CD14-positive monocyte (primary cell): ENCODE measurements around the gene UNC93A. TPM values are rescaled to one million over a fixed set of nuclear protein-coding genes. Genes with fewer than 3 reads are reported as not detected.
"Not testable (repeated sequence)": the region's sequence is repeated elsewhere in the genome, so short reads cannot be mapped to it uniquely, and the experiment has no call there.

Experiments
- DNase-seq, 3 donors: peaks; one replicate each; pipeline ENCODE4 v3.0.0-alpha.2; 2011 to 2022
- H2AFZ ChIP-seq: 2 replicates; pipeline ENCODE4 v1.6.0; 2012; ENCODE audit warnings: mild to moderate bottlenecking, low read depth, low read length, inconsistent platforms; ENCODE audit not compliant: insufficient read depth, poor library complexity, severe bottlenecking
- H3K27ac ChIP-seq, 2 donors: 1 replicate in 1 of 2; 2 replicates in 1 of 2; pipeline ENCODE4 v1.5.1; 2012 to 2013; ENCODE audit warnings: low read length in 2 of 2, control low read depth in 1 of 2, inconsistent platforms in 1 of 2, low read depth in 1 of 2, mild to moderate bottlenecking in 1 of 2
- H3K27me3 ChIP-seq, 2 donors: one replicate each; pipeline versions ENCODE4 v1.6.0 to v1.6.1; 2011 to 2013; ENCODE audit warnings: low read length in 2 of 2; ENCODE audit not compliant: control insufficient read depth in 2 of 2, insufficient read depth in 2 of 2
- H3K36me3 ChIP-seq, 2 donors: replicated peaks in 1 of 2; 1 replicate in 1 of 2; 2 replicates in 1 of 2; pipeline versions ENCODE4 v1.5.1 to v1.6.1; 2012 to 2013; ENCODE audit warnings: low read length in 2 of 2, control low read depth in 1 of 2, inconsistent platforms in 1 of 2, mild to moderate bottlenecking in 1 of 2; ENCODE audit not compliant: insufficient read depth in 2 of 2, control insufficient read depth in 1 of 2
- H3K4me1 ChIP-seq, 2 donors: 1 replicate in 1 of 2; 2 replicates in 1 of 2; pipeline versions ENCODE4 v1.5.1 to v1.6.1; 2012 to 2013; ENCODE audit warnings: low read length in 2 of 2, control low read depth in 1 of 2, inconsistent platforms in 1 of 2, mild to moderate bottlenecking in 1 of 2, moderate library complexity in 1 of 2; ENCODE audit not compliant: insufficient read depth in 2 of 2, control insufficient read depth in 1 of 2
- H3K4me2 ChIP-seq: replicated peaks from 2 replicates; pipeline ENCODE3; 2012; ENCODE audit warnings: low read length, moderate library complexity, mild to moderate bottlenecking; ENCODE audit not compliant: poor library complexity, severe bottlenecking; ENCODE audit errors: extremely low read depth
- H3K4me3 ChIP-seq, 3 experiments: fragments of 200-600 bp in 1 of 3; sonication (generic) in 1 of 3; replicated peaks in 1 of 3; 1 replicate in 2 of 3; 2 replicates in 1 of 3; pipeline ENCODE4 v1.5.1; 2011 to 2013; ENCODE audit warnings: low read length in 3 of 3, mild to moderate bottlenecking in 3 of 3, control low read depth in 2 of 3, low read depth in 2 of 3, inconsistent platforms in 1 of 3, moderate library complexity in 1 of 3
- H3K79me2 ChIP-seq: 2 replicates; pipeline ENCODE4 v1.6.0; 2012; ENCODE audit warnings: mild to moderate bottlenecking, control low read depth, inconsistent platforms, low read length, moderate library complexity; ENCODE audit not compliant: insufficient read depth
- H3K9ac ChIP-seq: 2 replicates; pipeline ENCODE4 v1.6.0; 2017; ENCODE audit warnings: low read length, mild to moderate bottlenecking; ENCODE audit not compliant: insufficient read depth, poor library complexity, severe bottlenecking
- H3K9me3 ChIP-seq, 2 donors: replicated peaks in 1 of 2; 1 replicate in 1 of 2; 2 replicates in 1 of 2; pipeline versions ENCODE4 v1.5.1 to v1.6.1; 2012 to 2013; ENCODE audit warnings: low read length in 2 of 2, control low read depth in 1 of 2; ENCODE audit not compliant: control insufficient read depth in 1 of 2, insufficient read depth in 1 of 2
- H4K20me1 ChIP-seq: 2 replicates; pipeline ENCODE4 v1.6.0; 2012; ENCODE audit warnings: mild to moderate bottlenecking, low read length, control low read depth, moderate library complexity; ENCODE audit not compliant: insufficient read depth
- H3K27ac Mint-ChIP-seq, 7 donors: one replicate each; pipeline ENCODE4 v1.8.0; 2020; ENCODE audit warnings: mild to moderate bottlenecking in 7 of 7, mixed read lengths in 7 of 7, moderate library complexity in 6 of 7, inconsistent platforms in 2 of 7
- H3K27me3 Mint-ChIP-seq, 3 donors: one replicate each; pipeline ENCODE4 v1.8.0; 2021 to 2022; ENCODE audit warnings: low read depth in 3 of 3, mild to moderate bottlenecking in 3 of 3, mixed read lengths in 3 of 3, moderate library complexity in 3 of 3, inconsistent platforms in 1 of 3
- H3K36me3 Mint-ChIP-seq, 2 donors: one replicate each; pipeline ENCODE4 v1.8.0; 2020; ENCODE audit warnings: mixed read lengths in 2 of 2, inconsistent platforms in 1 of 2, mild to moderate bottlenecking in 1 of 2
- H3K4me1 Mint-ChIP-seq: one replicate; pipeline ENCODE4 v1.8.0; 2020; ENCODE audit warnings: mild to moderate bottlenecking, mixed read lengths
- H3K4me3 Mint-ChIP-seq, 2 donors: one replicate each; pipeline ENCODE4 v1.8.0; 2020; ENCODE audit warnings: mild to moderate bottlenecking in 2 of 2, mixed read lengths in 2 of 2, moderate library complexity in 1 of 2
- H3K9me3 Mint-ChIP-seq, 7 donors: one replicate each; pipeline ENCODE4 v1.8.0; 2020 to 2022; ENCODE audit warnings: mixed read lengths in 7 of 7, mild to moderate bottlenecking in 6 of 7, moderate library complexity in 6 of 7, inconsistent platforms in 2 of 7
- CTCF ChIP-seq: fragments of 200-600 bp; IDR thresholded peaks from one replicate; pipeline ENCODE4 v1.8.0; 2022; ENCODE audit warnings: antibody characterized with exemption, mild to moderate bottlenecking
- WGBS: methylation state at CpG from one replicate; pipeline ENCODE4 v1.1.5; 2013; ENCODE audit warnings: missing lambda C conversion rate; ENCODE audit not compliant: insufficient coverage; 5-methylcytosine and 5-hydroxymethylcytosine counted together
- intact Hi-C, 2 donors: fragments of 100-400 bp; cut with micrococcal nuclease; formaldehyde crosslinking; loops; one replicate each; pipeline versions ENCODE4 v1.15.0 to v1.15.1; 2023
- polyA plus RNA-seq, 3 donors: library from polyadenylated mRNA; depleted of rRNA in 1 of 3; unstranded in 2 of 3; stranded (reverse) in 1 of 3; fragments of 300-500 nt in 2 of 3; fragments of >200 nt in 1 of 3; fragmentation: Illumina TruSeq in 2 of 3; gene quantifications; 1 replicate in 2 of 3; 2 replicates in 1 of 3; pipeline ENCODE4 v1.2.3, GENCODE V29; 2012 to 2021

The UNC93A gene
- polyA plus RNA-seq, 3 donors: not detected

GRCh38 chr6:167351656-167352345, 60.7 kb downstream of the UNC93A start:
- H3K4me1 ChIP-seq: peaks cover 6% of the 10 kb centered on the region in 2 donors
- H3K4me1 Mint-ChIP-seq: peaks cover 11% of the 10 kb centered on the region
- intact Hi-C loops: no loop called here
- H3K79me2 ChIP-seq: no peaks in the 10 kb centered on the region
- peaks cover 11 to 37% of the 10 kb centered on the region in 2 donors for H3K27me3 ChIP-seq
- H3K9me3 Mint-ChIP-seq: peaks cover 0 to 18% (median 9%) of the 10 kb centered on the region in 7 donors
- no peak overlapping the region for H2AFZ ChIP-seq
- H3K36me3 Mint-ChIP-seq: no peaks in the 10 kb centered on the region
- H3K9me3 ChIP-seq: peaks cover 0 to 6% of the 10 kb centered on the region in 2 donors
- H3K27ac Mint-ChIP-seq: no peak overlapping the region
- peak overlapping the region; percentile 66 to 75 for H3K4me3 Mint-ChIP-seq
- no peak overlapping the region for H3K4me3 ChIP-seq
- no peaks in the 10 kb centered on the region for H3K36me3 ChIP-seq
- no peak for DNase-seq
- H3K27me3 Mint-ChIP-seq: peaks cover 31 to 46% (median 34%) of the 10 kb centered on the region in 3 donors
- no peaks in the 10 kb centered on the region for H4K20me1 ChIP-seq
- H3K27ac ChIP-seq: no peak overlapping the region
- WGBS: 55% methylated on average over 5 of the region's 13 CpGs
- H3K9ac ChIP-seq: no peak overlapping the region
- TF ChIP-seq CTCF: no peak
- H3K4me2 ChIP-seq: peak overlapping the region; percentile 22

GRCh38 chr6:167356874-167357273, 65.8 kb downstream of the UNC93A start:
- Histone ChIP-seq H3K79me2 (no peaks in the 10 kb centered on the region), H4K20me1 (no peaks in the 10 kb centered on the region), H3K36me3 (no peaks in the 10 kb centered on the region), H2AFZ (no peak overlapping the region), H3K27ac (no peak overlapping the region), H3K9ac (no peak overlapping the region), H3K9me3 (peaks cover 0 to 6% of the 10 kb centered on the region in 2 donors), H3K4me1 (no peaks in the 10 kb centered on the region), H3K27me3 (peaks cover under 1 to 4% of the 10 kb centered on the region in 2 donors), H3K4me2 (no peak overlapping the region), H3K4me3 (no peak overlapping the region)
- H3K27ac Mint-ChIP-seq: no peak overlapping the region
- no peak overlapping the region for H3K4me3 Mint-ChIP-seq
- intact Hi-C loops: no loop called here
- TF ChIP-seq CTCF: no peak
- no peaks in the 10 kb centered on the region for H3K36me3 Mint-ChIP-seq
- no peak for DNase-seq
- H3K27me3 Mint-ChIP-seq: peaks cover 7 to 15% (median 7%) of the 10 kb centered on the region in 3 donors
- WGBS: no CpG with 5 or more reads among the region's 3 CpGs
- peaks cover 0 to 11% (median 7%) of the 10 kb centered on the region in 7 donors for H3K9me3 Mint-ChIP-seq
- no peaks in the 10 kb centered on the region for H3K4me1 Mint-ChIP-seq

GRCh38 chr6:167358394-167358793, 67.3 kb downstream of the UNC93A start:
- H3K27me3 Mint-ChIP-seq: peaks cover 5 to 11% (median 8%) of the 10 kb centered on the region in 3 donors
- H3K79me2 ChIP-seq, H3K4me2 ChIP-seq, H3K4me3 ChIP-seq, H3K27me3 ChIP-seq, H3K9ac ChIP-seq, H2AFZ ChIP-seq, H3K4me3 Mint-ChIP-seq, H3K9me3 ChIP-seq, H4K20me1 ChIP-seq, H3K4me1 Mint-ChIP-seq, intact Hi-C loops, H3K9me3 Mint-ChIP-seq, H3K27ac Mint-ChIP-seq, H3K4me1 ChIP-seq, H3K27ac ChIP-seq, H3K36me3 ChIP-seq, H3K36me3 Mint-ChIP-seq, DNase-seq: not testable (repeated sequence)
- no CpG with 5 or more reads among the region's 11 CpGs for WGBS
